GM19372 (cell line): ENCODE results near the gene FAM162B.
"Not testable (repeated sequence)": the region's sequence is repeated elsewhere in the genome, so short reads cannot be mapped to it uniquely, and the experiment has no call there.

Source experiments
- ATAC-seq: cut with Tn5 transposase; IDR thresholded peaks from one replicate; pipeline ENCODE4 v1.9.1; 2021; ENCODE audit warnings: mild to moderate bottlenecking, low read depth, moderate library complexity; ENCODE audit not compliant: unreplicated experiment

Gene FAM162B

DNA sequence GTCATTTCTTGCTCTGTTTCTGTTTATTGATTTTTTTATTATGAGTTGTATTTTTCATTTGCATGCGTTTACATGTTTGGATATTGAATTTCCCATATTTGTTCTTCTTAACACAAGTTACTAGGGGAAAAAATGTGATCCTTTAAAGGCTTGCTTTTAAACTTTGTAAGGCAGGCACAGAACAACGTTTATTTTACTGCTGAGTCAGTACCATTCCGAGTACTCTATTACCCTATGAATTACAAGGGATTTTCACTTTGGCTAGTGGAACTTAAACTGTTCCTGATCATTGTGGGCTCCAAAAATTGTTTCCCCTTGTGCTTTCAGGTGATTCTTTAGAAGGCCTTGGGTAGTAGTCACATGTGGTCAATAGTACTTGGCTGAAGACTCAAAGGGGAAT is 28.5 kb downstream of the FAM162B start:
- ATAC-seq: no peak

- ATAC-seq: no peak
Measured at GRCh38 chr6:116730513-116730912, 35.0 kb downstream of the FAM162B start.

DNA sequence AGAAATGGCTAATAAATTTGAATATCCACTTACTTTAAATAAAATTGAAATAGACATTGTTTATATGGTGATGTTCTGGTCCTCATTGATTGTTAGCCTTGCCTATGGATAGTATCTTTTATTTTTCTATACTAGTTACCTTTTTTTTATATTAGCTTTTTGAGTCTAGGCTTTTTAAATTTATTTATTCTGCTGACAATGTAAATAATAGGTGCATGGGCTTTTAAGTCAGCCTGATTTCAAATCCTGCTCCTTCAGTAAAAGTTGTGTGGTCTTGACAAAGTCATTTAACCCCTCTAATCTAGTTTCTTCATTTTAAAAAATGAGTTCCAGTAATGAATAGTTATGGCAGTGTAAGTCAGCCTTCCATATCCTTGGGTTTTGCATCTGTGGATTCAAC is 38.6 kb downstream of the FAM162B start:
- ATAC-seq: no peak

DNA sequence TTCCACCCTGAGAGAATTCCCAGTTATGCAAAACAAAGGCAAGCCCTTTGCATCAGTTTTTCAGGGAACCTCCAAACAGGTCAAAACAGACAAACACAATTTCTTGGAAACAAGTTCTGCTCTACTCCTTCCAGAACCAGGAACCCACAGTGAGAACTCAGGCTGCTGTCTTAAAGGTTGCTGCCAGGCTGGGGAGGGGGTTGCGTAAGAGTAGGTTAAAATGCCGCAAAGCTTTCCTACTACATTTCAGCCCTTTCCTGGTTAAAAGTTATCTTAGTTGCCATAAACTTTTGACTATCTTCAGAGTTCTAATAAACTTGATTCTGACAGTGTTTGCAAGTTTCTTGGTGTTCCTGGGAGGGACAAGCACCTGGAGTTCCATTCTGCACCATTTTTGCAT is 50.8 kb downstream of the FAM162B start:
- no peak for ATAC-seq

DNA sequence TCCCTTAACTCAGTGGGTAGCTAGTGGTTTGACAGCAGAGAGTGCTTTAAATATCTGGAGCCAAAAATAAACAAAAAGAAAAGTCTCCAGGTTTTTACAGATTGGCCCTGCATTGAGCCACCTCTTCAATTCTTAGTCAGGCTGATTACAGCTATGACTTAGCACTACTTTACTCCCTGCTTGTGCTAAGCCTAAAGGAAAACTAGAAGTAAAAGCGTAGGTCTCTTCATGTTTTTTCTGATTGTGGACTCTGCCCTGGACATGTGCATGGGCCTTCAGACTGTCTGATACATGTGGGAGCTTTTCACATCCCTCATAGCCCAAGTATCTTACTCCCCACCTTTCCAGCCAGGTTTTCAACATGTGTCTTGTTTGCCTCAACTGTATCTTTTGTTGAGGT is 51.2 kb downstream of the FAM162B start:
- ATAC-seq: no peak

GRCh38 chr6:116705917-116706316 is 59.6 kb downstream of the FAM162B start:
- ATAC-seq: no peak

DNA sequence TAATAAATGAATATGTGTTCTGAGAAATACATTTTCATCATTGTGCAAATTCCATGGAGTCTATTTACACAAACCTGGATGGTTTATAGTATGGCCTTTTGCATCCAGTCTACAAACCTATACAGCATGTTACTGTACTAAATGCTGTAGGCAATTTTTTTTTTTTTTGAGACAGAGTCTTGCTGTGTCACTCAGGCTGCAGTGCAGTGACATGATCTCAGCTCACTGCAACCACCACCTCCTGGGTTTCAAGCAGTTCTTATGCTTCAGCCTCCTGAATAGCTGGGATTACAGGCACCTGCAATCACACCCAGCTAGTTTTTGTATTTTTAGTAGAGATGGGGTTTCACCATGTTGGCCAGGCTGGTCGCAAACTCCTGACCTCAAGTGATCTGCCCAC is 61.6 kb downstream of the FAM162B start:
- ATAC-seq: not testable (repeated sequence)
